ENCODE measurements around the gene POU2F2. TPM values are rescaled to one million over a fixed set of nuclear protein-coding genes. Genes with fewer than 3 reads are reported as not detected.

The POU2F2 gene
- total and polyA plus RNA-seq, 12 donors: 0.72 to 17.2 (median 3.1) TPM

GRCh38 chr19:42117076-42117475 is 15.2 kb downstream of the POU2F2 start:
- Histone ChIP-seq H3K4me3 (no peak overlapping the region), H3K4me1 (replicated peaks in 1 of 2) (no peaks in the 10 kb centered on the region), H3K27ac (no peak overlapping the region), H3K27me3 (no peaks in the 10 kb centered on the region), H3K36me3 (replicated peaks in 1 of 2) (no peaks in the 10 kb centered on the region), H3K9me3 (replicated peaks in 1 of 3) (no peaks in the 10 kb centered on the region)
- TF ChIP-seq POLR2A (IDR thresholded peaks at IDR 0.05) (no peak), CTCF (IDR thresholded peaks at IDR 0.05) (no peak)
- 62 to 88% (median 83%) methylated on average over 1 to 6 of the region's 6 CpGs for whole genome bisulfite sequencing, 4 donors
- DNase-seq: no peak
- intact Hi-C loops (cut with DNase I): no loop called here

GRCh38 chr19:42116308-42117075 is 15.8 kb downstream of the POU2F2 start:
- Histone ChIP-seq H3K4me3 (no peak overlapping the region), H3K4me1 (replicated peaks in 1 of 2) (no peaks in the 10 kb centered on the region)
- TF ChIP-seq POLR2A (IDR thresholded peaks at IDR 0.05): no peak

GRCh38 chr19:42115705-42116104 is 16.5 kb downstream of the POU2F2 start:
- WGBS, 4 donors: 76 to 89% (median 85%) methylated on average over 4 of the region's 4 CpGs
- no peak for DNase-seq
- intact Hi-C loops (cut with DNase I): no loop called here

More at GRCh38 chr19:42116308-42117075, 15.8 kb downstream of the POU2F2 start:
- Histone ChIP-seq H3K27me3 (no peaks in the 10 kb centered on the region), H3K27ac (no peak overlapping the region), H3K9me3 (replicated peaks in 1 of 3) (no peaks in the 10 kb centered on the region), H3K36me3 (replicated peaks in 1 of 2) (no peaks in the 10 kb centered on the region)
- intact Hi-C loops (cut with DNase I): no loop called here
- WGBS, 4 donors: 86 to 92% (median 89%) methylated on average over 20 of the region's 20 CpGs
- no peak for DNase-seq

GRCh38 chr19:42115219-42115618 is 17.0 kb downstream of the POU2F2 start:
- Histone ChIP-seq H3K27ac (no peak overlapping the region), H3K9me3 (replicated peaks in 1 of 3) (no peaks in the 10 kb centered on the region), H3K27me3 (no peaks in the 10 kb centered on the region), H3K4me1 (replicated peaks in 1 of 2) (no peaks in the 10 kb centered on the region), H3K4me3 (no peak overlapping the region), H3K36me3 (replicated peaks in 1 of 2) (no peaks in the 10 kb centered on the region)
- intact Hi-C loops (cut with DNase I): no loop called here
- WGBS, 4 donors: 50 to 68% (median 62%) methylated on average over 4 of the region's 4 CpGs
- DNase-seq: no peak
- TF ChIP-seq CTCF (IDR thresholded peaks at IDR 0.05): no peak
- no peak for TF ChIP-seq POLR2A (IDR thresholded peaks at IDR 0.05)

More at GRCh38 chr19:42115705-42116104, 16.5 kb downstream of the POU2F2 start:
- no peaks in the 10 kb centered on the region for H3K27me3 ChIP-seq
- no peaks in the 10 kb centered on the region for H3K36me3 ChIP-seq (replicated peaks in 1 of 2)
- H3K27ac ChIP-seq: no peak overlapping the region
- H3K4me1 ChIP-seq (replicated peaks in 1 of 2): no peaks in the 10 kb centered on the region
- TF ChIP-seq CTCF (IDR thresholded peaks at IDR 0.05): no peak
- no peak for TF ChIP-seq POLR2A (IDR thresholded peaks at IDR 0.05)
- H3K4me3 ChIP-seq: no peak overlapping the region
- H3K9me3 ChIP-seq (replicated peaks in 1 of 3): no peaks in the 10 kb centered on the region

GRCh38 chr19:42114412-42114811 is 17.8 kb downstream of the POU2F2 start:
- no peaks in the 10 kb centered on the region for H3K36me3 ChIP-seq (replicated peaks in 1 of 2)
- no peak overlapping the region for H3K27ac ChIP-seq
- no peaks in the 10 kb centered on the region for H3K27me3 ChIP-seq
- no peaks in the 10 kb centered on the region for H3K4me1 ChIP-seq (replicated peaks in 1 of 2)
- intact Hi-C loops (cut with DNase I): no loop called here
- TF ChIP-seq POLR2A (IDR thresholded peaks at IDR 0.05) (no peak), CTCF (IDR thresholded peaks at IDR 0.05) (no peak)
- no peak overlapping the region for H3K4me3 ChIP-seq
- DNase-seq: no peak
- no peaks in the 10 kb centered on the region for H3K9me3 ChIP-seq (replicated peaks in 1 of 3)
- WGBS, 4 donors: 45 to 77% (median 52%) methylated on average over 7 of the region's 7 CpGs

Data from adrenal gland (tissue), 12 donors.